ENCODE measurements around the gene SMIM13.

DNA sequence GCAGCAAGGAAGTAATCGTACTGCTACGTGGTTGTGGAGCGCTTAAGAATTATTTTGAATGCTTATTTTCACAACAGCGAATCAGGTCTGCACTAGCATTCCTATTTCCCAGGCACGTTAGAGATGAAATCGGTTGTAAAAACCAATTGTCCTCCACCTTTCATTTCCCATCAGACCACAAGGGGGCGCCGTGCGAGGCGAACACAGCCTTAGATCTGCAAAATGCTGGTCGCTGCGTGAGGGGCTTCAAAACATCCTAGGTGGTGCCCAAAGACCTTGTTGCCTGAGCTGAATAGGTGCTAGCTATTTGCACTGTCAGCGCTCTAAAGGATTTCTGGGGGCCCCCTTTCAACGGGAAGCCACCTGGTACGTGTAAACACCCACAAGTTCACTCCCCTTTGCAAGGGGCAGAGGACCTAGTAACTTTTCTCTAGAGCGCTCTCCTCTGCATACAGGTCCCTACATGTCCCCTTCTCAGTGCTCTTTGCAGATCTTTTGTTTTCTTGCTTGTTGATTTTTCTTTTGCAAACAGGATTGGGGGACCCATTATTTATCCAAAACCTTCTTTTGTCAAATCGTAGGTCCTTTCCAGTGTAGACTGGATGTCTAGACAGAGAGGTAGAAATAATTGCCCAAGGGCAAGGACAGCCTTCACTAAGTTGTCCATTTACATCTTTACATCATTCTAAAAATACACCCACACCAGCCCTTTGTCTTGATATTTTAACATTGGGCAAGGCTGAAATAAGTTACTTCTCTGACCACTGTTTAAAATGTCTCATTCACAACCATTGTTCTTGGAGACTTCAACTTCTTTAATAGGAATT, 79.1 kb downstream of the SMIM13 start:
- TF ChIP-seq, protein P1, sequence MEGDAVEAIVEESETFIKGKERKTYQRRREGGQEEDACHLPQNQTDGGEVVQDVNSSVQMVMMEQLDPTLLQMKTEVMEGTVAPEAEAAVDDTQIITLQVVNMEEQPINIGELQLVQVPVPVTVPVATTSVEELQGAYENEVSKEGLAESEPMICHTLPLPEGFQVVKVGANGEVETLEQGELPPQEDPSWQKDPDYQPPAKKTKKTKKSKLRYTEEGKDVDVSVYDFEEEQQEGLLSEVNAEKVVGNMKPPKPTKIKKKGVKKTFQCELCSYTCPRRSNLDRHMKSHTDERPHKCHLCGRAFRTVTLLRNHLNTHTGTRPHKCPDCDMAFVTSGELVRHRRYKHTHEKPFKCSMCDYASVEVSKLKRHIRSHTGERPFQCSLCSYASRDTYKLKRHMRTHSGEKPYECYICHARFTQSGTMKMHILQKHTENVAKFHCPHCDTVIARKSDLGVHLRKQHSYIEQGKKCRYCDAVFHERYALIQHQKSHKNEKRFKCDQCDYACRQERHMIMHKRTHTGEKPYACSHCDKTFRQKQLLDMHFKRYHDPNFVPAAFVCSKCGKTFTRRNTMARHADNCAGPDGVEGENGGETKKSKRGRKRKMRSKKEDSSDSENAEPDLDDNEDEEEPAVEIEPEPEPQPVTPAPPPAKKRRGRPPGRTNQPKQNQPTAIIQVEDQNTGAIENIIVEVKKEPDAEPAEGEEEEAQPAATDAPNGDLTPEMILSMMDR (IDR thresholded peaks at IDR 0.05): peak; percentile 75 to 92 (median 90)
- no peak for TF ChIP-seq POLR2A (IDR thresholded peaks at IDR 0.05)

All from heart left ventricle (tissue), 13 donors.